Measurements from ENCODE around the gene FOXP1.

Gene FOXP1

GRCh38 chr3:71206305-71207165 lies 377.0 kb downstream of the FOXP1 start:
- H3K4me1 ChIP-seq (ENCODE audit: control insufficient read depth, insufficient read depth, low read length): peaks cover 47% of the 10 kb centered on the region

GRCh38 chr3:71203727-71204488 lies 379.6 kb downstream of the FOXP1 start:
- no peak overlapping the region for H3K9ac ChIP-seq (ENCODE audit: low read length)
- H3K27me3 ChIP-seq (ENCODE audit: control insufficient read depth, insufficient read depth, low read length): no peaks in the 10 kb centered on the region
- H3K9me3 ChIP-seq (ENCODE audit: control insufficient read depth, low read length): no peaks in the 10 kb centered on the region
- H3K36me3 ChIP-seq (ENCODE audit: control insufficient read depth, insufficient read depth, low read length): no peaks in the 10 kb centered on the region
- peaks cover 29% of the 10 kb centered on the region for H3K4me1 ChIP-seq (ENCODE audit: control insufficient read depth, insufficient read depth, low read length)
- no peak overlapping the region for H3K4me3 ChIP-seq (ENCODE audit: low read length)

More at GRCh38 chr3:71206305-71207165, 377.0 kb downstream of the FOXP1 start:
- Histone ChIP-seq H3K27me3 (ENCODE audit: control insufficient read depth, insufficient read depth, low read length) (no peaks in the 10 kb centered on the region), H3K4me3 (ENCODE audit: low read length) (no peak overlapping the region), H3K36me3 (ENCODE audit: control insufficient read depth, insufficient read depth, low read length) (no peaks in the 10 kb centered on the region), H3K9ac (ENCODE audit: low read length) (no peak overlapping the region), H3K9me3 (ENCODE audit: control insufficient read depth, low read length) (no peaks in the 10 kb centered on the region)

GRCh38 chr3:71202848-71203533 lies 380.5 kb downstream of the FOXP1 start:
- H3K9me3 ChIP-seq (ENCODE audit: control insufficient read depth, low read length): no peaks in the 10 kb centered on the region
- H3K36me3 ChIP-seq (ENCODE audit: control insufficient read depth, insufficient read depth, low read length): no peaks in the 10 kb centered on the region
- H3K4me3 ChIP-seq (ENCODE audit: low read length): no peak overlapping the region
- H3K9ac ChIP-seq (ENCODE audit: low read length): no peak overlapping the region
- no peaks in the 10 kb centered on the region for H3K27me3 ChIP-seq (ENCODE audit: control insufficient read depth, insufficient read depth, low read length)
- peaks cover 22% of the 10 kb centered on the region for H3K4me1 ChIP-seq (ENCODE audit: control insufficient read depth, insufficient read depth, low read length)

GRCh38 chr3:71201939-71202338 lies 381.6 kb downstream of the FOXP1 start:
- Histone ChIP-seq H3K36me3 (ENCODE audit: control insufficient read depth, insufficient read depth, low read length) (no peaks in the 10 kb centered on the region), H3K27me3 (ENCODE audit: control insufficient read depth, insufficient read depth, low read length) (no peaks in the 10 kb centered on the region), H3K4me3 (ENCODE audit: low read length) (no peak overlapping the region), H3K9ac (ENCODE audit: low read length) (no peak overlapping the region), H3K9me3 (ENCODE audit: control insufficient read depth, low read length) (no peaks in the 10 kb centered on the region), H3K4me1 (ENCODE audit: control insufficient read depth, insufficient read depth, low read length) (peaks cover 15% of the 10 kb centered on the region)

- no peaks in the 10 kb centered on the region for H3K9me3 ChIP-seq (ENCODE audit: control insufficient read depth, low read length)
- H3K27me3 ChIP-seq (ENCODE audit: control insufficient read depth, insufficient read depth, low read length): no peaks in the 10 kb centered on the region
- H3K9ac ChIP-seq (ENCODE audit: low read length): no peak overlapping the region
- H3K36me3 ChIP-seq (ENCODE audit: control insufficient read depth, insufficient read depth, low read length): no peaks in the 10 kb centered on the region
- no peak overlapping the region for H3K4me3 ChIP-seq (ENCODE audit: low read length)
- peaks cover 4% of the 10 kb centered on the region for H3K4me1 ChIP-seq (ENCODE audit: control insufficient read depth, insufficient read depth, low read length)
Measured at GRCh38 chr3:71197841-71198565, 385.5 kb downstream of the FOXP1 start.

- Histone ChIP-seq H3K4me3 (ENCODE audit: low read length) (no peak overlapping the region), H3K36me3 (ENCODE audit: control insufficient read depth, insufficient read depth, low read length) (no peaks in the 10 kb centered on the region), H3K9me3 (ENCODE audit: control insufficient read depth, low read length) (no peaks in the 10 kb centered on the region), H3K27me3 (ENCODE audit: control insufficient read depth, insufficient read depth, low read length) (no peaks in the 10 kb centered on the region), H3K4me1 (ENCODE audit: control insufficient read depth, insufficient read depth, low read length) (peaks cover 7% of the 10 kb centered on the region), H3K9ac (ENCODE audit: low read length) (no peak overlapping the region)
Measured at GRCh38 chr3:71195492-71195891, 388.0 kb downstream of the FOXP1 start.

GRCh38 chr3:71194785-71195184 lies 388.7 kb downstream of the FOXP1 start:
- Histone ChIP-seq H3K27me3 (ENCODE audit: control insufficient read depth, insufficient read depth, low read length) (no peaks in the 10 kb centered on the region), H3K36me3 (ENCODE audit: control insufficient read depth, insufficient read depth, low read length) (no peaks in the 10 kb centered on the region), H3K9me3 (ENCODE audit: control insufficient read depth, low read length) (no peaks in the 10 kb centered on the region), H3K9ac (ENCODE audit: low read length) (no peak overlapping the region), H3K4me1 (ENCODE audit: control insufficient read depth, insufficient read depth, low read length) (peaks cover 8% of the 10 kb centered on the region), H3K4me3 (ENCODE audit: low read length) (no peak overlapping the region)

GRCh38 chr3:71191031-71191482 lies 392.5 kb downstream of the FOXP1 start:
- Histone ChIP-seq H3K4me1 (ENCODE audit: control insufficient read depth, insufficient read depth, low read length) (peaks cover 21% of the 10 kb centered on the region), H3K27me3 (ENCODE audit: control insufficient read depth, insufficient read depth, low read length) (no peaks in the 10 kb centered on the region), H3K36me3 (ENCODE audit: control insufficient read depth, insufficient read depth, low read length) (no peaks in the 10 kb centered on the region), H3K9me3 (ENCODE audit: control insufficient read depth, low read length) (no peaks in the 10 kb centered on the region), H3K4me3 (ENCODE audit: low read length) (no peak overlapping the region), H3K9ac (ENCODE audit: low read length) (no peak overlapping the region)

GRCh38 chr3:71189480-71189879 lies 394.0 kb downstream of the FOXP1 start:
- Histone ChIP-seq H3K4me1 (ENCODE audit: control insufficient read depth, insufficient read depth, low read length) (peaks cover 21% of the 10 kb centered on the region), H3K36me3 (ENCODE audit: control insufficient read depth, insufficient read depth, low read length) (no peaks in the 10 kb centered on the region), H3K27me3 (ENCODE audit: control insufficient read depth, insufficient read depth, low read length) (no peaks in the 10 kb centered on the region), H3K9ac (ENCODE audit: low read length) (no peak overlapping the region), H3K4me3 (ENCODE audit: low read length) (no peak overlapping the region), H3K9me3 (ENCODE audit: control insufficient read depth, low read length) (no peaks in the 10 kb centered on the region)

- Histone ChIP-seq H3K36me3 (ENCODE audit: control insufficient read depth, insufficient read depth, low read length) (no peaks in the 10 kb centered on the region), H3K4me1 (ENCODE audit: control insufficient read depth, insufficient read depth, low read length) (peaks cover 21% of the 10 kb centered on the region), H3K9ac (ENCODE audit: low read length) (no peak overlapping the region), H3K4me3 (ENCODE audit: low read length) (no peak overlapping the region), H3K27me3 (ENCODE audit: control insufficient read depth, insufficient read depth, low read length) (no peaks in the 10 kb centered on the region), H3K9me3 (ENCODE audit: control insufficient read depth, low read length) (no peaks in the 10 kb centered on the region)
Measured at GRCh38 chr3:71187715-71188114, 395.8 kb downstream of the FOXP1 start.

GRCh38 chr3:71186801-71187200 lies 396.7 kb downstream of the FOXP1 start:
- Histone ChIP-seq H3K36me3 (ENCODE audit: control insufficient read depth, insufficient read depth, low read length) (no peaks in the 10 kb centered on the region), H3K9ac (ENCODE audit: low read length) (no peak overlapping the region), H3K4me3 (ENCODE audit: low read length) (no peak overlapping the region), H3K4me1 (ENCODE audit: control insufficient read depth, insufficient read depth, low read length) (peaks cover 21% of the 10 kb centered on the region), H3K9me3 (ENCODE audit: control insufficient read depth, low read length) (no peaks in the 10 kb centered on the region), H3K27me3 (ENCODE audit: control insufficient read depth, insufficient read depth, low read length) (no peaks in the 10 kb centered on the region)
